Stimulated activated CD8-positive, alpha-beta memory T cell treated with anti-CD3 and anti-CD28 coated beads, Interleukin-2, amount 100 ng/mL, for 1 hour (primary cell): ENCODE data around the gene APOM.

Experiments
- DNase-seq, 2 donors: peaks; one replicate each; pipeline ENCODE4 v3.0.0-alpha.2; 2020; ENCODE audit warnings: low read depth in 2 of 2

Gene APOM

GRCh38 chr6:31680226-31681134 is 24.8 kb downstream of the APOM start, which contains the start of gene LY6G5C:
Gene LY6G5C (minus strand): TSS chr6:31681067. CDS start chr6:31680373, 694 bp downstream.
- peak; percentile 22 to 38 for DNase-seq

DNA sequence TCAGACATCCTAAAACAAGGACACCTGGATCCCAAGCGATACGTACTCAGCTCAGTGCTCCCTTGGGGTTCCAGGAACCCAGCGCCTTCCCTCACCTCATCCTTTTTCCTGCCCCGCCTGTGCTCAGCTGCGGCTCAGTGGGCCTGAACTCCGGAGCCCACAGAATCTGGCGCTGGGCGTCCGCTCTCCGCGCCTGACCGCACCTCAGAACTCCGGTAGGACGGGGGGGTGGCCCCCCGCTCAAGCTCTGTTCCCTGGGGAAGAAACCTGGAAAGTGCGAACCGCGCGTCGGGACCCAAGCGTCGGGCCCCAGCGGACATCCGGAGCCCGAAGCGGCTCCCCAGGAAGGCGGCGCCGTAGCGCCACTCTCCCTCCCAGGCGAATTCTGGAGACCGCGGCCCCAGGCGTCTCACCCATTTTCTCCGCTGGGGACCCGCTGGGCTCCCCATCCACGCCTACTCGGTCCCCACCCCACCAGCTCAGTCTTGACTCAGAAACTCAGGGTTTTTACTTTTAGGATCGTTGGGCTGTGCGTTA is 25.5 kb downstream of the APOM start:
- no peak for DNase-seq

DNA sequence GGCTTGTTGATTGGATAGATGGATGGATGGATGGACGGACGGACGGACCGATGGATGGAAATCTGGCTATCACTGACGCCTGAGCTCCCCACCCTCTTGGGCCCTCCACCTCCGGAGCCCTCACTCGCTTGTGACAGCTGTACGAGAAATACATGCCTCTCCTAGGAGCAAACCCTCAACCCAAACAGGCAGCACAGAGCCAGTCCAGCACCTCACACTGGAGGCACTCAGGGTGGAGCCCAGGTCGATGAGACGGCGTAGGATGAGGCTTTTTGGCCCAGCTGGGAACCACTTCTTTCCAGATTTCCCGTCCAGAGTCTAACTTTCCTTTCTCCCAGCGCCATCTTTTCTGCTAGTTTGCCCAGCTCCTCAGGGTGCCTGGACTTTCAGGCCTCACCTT is 27.9 kb downstream of the APOM start:
- DNase-seq = no peak

- DNase-seq = no peak
These were observed 30.8 kb downstream of the APOM start for GRCh38 chr6:31686483-31686882.

DNA sequence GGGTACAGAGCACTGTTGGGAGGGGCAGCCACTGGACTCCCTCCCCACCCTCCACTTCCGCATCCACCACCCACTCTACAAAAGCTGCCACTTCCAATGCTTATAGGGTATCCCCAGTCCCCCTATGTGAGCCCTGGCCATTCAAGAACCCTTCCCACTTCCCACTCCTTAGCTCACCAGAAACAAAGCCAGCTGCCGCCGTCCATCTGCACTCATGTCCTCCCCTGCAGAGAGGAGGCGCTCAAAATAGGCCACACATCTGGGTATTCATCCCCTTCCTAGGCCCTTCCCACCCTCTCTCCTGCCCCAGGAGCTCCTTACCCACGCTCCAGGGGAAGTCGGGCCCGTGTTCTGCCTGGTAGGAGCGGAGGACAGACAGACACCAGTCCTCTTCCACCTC is 31.6 kb downstream of the APOM start:
- DNase-seq = no peak

DNA sequence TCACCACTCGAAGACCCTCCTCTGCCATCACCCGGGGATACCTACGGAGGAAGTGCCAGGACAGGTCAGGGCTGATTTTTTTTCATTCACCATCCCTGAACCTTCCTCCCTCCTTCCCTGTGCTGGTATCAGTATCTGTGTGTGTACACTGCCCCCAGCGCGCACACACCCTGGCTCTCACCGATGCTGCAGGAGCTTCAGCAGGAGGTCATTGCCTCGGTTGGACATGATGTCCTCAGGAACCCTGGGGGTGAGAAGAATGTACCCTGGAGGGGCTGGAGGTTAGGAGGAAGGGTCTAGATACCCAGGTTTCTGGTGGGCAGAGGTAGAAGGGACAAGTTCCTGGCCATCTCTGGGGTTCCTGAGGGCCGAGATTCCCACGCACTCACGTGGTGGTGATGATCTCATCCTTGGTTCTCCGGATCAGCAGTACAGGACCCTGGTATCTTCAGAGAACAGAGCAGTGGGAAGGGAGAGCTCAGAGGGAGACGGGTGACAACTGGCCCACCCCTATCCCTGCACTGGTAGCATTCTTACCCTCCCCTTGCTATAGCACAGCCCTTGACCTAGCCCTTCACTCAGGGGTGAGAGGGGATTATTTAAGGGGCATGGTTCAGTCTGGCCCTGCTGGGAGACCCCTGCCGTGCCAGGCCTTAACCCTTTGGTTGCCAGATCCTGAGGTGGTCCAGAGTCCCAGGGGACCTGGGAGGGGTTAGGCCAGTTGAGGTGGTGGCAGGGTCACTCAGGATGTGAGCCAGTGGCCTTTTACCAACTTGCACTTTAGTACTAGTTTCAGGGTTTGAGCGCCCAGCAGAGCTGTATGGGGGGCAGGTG is 32.4 kb downstream of the APOM start:
- no peak for DNase-seq

DNA sequence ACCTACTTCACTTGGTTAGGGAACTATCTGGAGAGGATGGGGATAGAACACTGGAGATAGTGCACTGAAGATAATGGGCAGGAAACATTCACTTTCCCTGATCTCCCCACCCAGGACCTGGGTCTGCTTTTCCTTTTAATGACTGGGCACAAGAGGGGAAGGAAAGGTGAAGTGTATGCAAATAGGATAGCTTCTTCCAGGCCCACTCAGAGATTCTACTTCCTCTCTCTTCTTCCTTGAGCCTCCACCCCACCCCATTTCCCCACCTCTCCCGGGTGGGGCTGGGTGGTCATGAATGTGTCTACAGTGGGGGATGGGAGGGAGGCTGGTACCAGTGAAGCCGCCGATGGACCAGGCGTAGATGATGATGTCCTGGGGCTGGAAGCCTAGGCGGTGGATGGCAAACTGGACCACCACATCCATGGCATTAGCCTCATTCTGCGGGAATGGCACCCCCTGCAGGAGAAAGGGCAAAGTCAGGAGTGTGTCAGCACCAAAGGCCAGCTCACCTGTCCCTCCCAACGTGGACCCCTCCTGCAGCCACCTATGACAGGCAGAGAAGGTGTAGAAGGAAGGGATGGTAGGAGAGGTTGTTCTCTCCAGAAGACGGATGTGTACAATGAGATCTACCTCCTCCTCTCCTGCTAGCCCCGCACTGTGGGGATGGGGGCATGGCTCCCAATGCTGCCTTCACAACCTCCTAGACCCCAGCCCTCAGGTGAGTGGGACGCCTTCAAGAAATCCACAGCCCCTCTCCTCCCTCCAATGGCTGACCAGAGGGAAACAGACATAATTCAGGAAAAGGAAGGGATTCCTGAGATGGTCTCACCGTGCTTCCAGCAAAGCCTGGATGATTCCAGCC is 33.8 kb downstream of the APOM start:
- no peak for DNase-seq

- no peak for DNase-seq
These were observed 34.8 kb downstream of the APOM start for GRCh38 chr6:31690231-31691077.

DNA sequence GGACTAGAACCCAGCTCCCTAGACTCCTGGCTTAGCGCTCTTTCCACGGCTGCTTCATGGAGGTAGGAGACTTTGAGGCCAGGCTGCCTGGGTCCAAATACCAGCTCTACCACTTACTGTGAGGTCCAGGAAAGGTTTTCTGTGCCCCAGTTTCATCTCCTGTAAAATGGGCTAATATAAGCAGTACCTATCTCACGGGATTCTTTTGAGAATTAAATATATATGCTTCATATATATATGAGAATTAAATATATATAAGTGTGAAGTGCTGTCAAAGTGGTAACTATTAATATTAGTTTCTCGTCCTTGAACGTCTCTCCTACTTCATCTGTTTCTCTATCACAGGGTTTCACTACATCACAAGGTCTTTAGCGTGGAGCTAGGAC is 35.4 kb downstream of the APOM start:
- DNase-seq = no peak

DNA sequence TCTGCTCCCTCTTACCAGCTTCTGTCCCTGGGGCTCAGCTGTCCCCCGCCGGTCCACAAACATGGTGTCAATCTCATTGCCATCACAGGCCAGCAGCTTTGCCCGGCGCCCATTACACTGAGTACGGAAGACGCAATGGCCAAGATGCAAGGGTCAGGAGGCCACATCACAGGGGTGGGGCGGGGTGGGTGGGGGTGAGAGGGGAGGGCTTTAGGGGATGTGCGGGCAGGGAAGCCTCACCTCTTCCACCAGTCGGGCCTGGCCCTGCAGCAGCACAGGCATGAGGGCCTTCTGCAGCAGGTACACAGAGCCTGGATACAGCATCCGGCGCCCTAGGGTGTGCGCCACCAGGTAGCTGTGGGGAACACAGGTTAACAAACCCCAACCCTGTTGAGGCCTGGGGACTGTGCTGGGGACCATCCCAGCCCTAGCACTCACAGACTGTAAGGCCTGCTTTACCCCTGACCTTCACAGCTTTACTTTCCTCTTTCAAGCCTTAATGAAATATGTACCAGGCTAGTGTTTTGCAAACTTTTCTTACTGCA is 35.9 kb downstream of the APOM start:
- DNase-seq = no peak

DNA sequence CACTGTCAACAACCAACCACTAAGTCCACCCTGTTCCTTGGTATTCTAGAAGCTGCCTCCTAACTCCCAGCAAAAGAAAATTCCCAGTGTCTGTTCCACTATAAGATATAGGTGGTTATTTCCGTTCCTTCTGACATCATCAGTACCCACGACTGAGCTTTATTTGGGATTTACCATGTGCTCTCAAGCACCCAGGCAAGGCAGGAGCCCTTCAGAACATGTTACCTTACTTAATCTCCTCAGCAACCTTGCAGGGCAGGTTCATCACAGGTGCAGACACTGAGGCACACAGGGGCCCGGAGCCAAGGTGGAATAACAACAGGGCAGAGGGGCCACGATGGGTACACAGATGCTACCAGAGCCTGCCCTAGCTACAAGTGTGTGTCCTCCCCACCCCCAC is 36.7 kb downstream of the APOM start:
- no peak for DNase-seq

DNA sequence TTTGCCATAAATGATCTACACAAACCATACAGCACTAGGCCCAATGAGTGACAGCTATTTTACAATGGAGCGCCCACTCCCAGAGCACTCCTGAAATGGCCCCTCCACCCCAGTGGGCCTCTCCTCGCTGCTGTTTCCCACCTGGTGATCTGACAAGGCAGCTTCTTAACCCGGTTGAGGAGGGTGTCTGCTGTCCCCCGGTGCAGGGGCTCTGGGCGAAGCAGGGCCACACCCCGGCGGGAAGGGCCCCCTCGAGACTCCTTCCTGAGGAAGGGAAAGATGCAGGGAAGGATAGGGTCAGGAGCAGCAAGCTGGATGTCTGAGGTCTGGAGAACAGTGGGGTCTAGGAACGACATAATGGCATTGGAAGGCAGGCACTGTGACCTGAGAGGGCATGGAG is 37.2 kb downstream of the APOM start:
- DNase-seq = no peak

DNA sequence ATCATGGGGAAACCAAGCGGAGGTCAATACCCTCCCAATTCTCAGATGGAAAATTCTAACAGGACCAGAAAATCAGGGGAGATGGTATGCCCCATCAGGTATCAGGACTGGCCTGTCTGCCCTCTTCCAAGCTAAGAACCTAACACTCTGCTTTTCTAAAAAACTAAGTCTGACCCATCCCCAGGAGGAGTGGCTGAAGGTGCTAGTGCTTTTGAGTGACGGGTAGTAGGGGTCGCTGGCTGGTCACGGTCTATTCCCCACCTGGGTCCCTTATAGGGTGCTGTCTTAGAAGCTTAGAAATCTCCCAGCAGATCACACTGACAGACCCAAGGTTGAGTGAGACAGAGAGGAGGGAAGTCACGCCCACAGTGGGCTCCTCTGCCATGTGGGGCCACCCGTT is 37.8 kb downstream of the APOM start:
- no peak for DNase-seq

GRCh38 chr6:31697555-31697954 is 41.9 kb downstream of the APOM start:
- DNase-seq = no peak

DNA sequence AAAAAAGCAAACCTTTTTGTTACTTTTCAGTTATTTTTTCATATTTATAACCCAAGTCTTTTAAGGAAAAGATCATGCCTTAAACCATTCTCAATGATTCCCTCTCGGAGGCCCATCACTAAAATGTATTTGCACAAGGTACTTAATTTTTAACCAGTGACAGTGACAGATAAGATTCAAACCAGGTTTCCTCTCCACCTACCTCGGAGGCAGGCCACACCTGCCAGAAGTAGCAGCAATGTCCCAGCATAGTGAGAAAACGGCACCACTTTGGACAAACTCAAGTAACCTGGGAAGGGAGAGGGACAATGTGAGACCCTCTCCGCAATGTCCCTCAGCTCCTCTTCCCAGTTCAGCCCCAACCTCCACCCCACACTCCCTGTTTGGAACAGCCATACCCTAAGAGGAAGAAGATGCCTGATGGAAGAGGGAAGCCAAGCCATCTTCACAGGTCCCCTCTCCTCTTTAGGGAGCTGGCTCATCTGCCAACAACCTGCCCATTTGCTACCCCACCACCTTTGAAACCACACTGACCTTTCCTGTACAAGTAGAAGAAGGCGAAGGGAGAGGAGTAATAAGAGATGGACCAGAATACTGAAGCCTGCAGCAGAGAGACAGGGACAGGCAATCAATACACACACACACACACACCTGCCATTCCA is 45.2 kb downstream of the APOM start:
- DNase-seq = no peak

GRCh38 chr6:31701666-31702404 is 46.1 kb downstream of the APOM start:
- no peak for DNase-seq

DNA sequence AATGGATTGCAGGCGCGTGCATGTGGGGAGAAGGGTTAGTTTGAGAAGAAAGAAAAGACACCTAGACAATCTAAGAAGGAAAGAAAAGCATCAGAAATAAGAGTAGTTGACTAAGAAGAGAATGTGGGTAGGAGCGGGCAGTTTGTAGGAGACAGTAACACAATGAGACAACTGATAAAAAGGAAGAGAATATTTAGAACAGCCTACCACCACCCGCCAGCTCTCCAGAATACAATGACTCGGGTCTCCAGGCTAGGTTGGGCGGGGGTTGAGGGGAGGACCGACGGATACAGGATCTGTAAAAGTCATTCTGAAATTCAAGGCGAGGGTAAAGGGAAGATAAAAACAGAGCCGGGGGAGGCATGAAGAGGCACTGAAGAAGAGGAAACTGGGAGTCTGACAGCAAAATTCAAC is 46.7 kb downstream of the APOM start:
- DNase-seq = no peak

DNA sequence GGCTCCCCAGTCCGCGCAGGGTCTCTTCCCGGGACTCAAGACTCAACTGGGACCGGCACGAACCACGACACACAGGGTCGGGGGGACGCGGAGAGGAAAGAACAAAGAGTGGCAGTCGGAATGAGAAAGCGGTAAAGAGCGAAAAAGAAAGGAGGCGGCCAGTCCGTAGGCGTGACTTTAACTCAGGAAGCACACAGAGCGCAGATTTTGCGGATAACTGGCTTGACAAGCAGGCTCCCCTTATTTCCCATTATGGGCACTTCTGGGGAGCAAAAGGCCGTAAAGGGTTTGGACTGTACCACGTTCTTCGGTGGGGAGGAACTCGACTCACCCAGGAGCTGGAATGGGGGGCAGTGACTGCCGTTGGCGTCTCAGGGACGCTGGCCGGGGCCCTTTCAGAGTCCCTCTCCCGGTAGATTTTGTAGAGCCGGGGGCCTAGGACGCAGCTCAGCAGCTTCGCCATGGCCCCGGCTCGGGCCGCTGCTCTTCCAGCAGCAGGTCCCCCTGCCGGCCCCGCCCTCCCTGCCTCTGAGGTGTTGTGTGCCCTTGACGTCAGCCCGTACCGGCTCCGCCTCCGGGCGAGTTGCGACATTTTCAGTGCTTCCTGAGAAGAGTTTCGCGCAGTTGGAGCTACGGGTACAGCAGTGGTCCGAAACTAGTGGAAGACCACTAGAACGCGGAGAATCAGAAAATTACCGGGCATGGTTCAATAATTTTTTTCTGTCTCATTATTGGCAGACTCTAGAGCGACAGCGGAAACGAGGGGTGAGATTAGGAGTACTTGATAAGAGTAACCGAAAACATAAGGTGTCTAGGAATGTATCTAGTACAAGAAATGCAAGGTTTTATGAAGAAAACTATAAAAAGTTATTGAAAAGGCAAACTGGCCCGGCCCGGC is 47.4 kb downstream of the APOM start, which contains the start of gene ABHD16A:
TSS of gene ABHD16A (minus strand) at position 506 of the 898 bp plus-strand sequence. CDS start at position 463, 43 bp downstream.
- peak; percentile 93 to 95 for DNase-seq
